Neural progenitor cell (in vitro differentiated cells): ENCODE measurements around the gene ADCY6.

Source experiments
- EZH2 ChIP-seq: fragments of 200-600 bp; sonication (generic); IDR thresholded peaks from 2 replicates; pipeline ENCODE4 v1.6.1; 2017; ENCODE audit warnings: antibody characterized with exemption, mild to moderate bottlenecking, moderate library complexity
- TF ChIP-seq, protein P1 (sequence below): fragments of 200-600 bp; sonication (generic); IDR thresholded peaks from 2 replicates; pipeline ENCODE4 v1.5.1; 2017; ENCODE audit warnings: antibody characterized with exemption, mild to moderate bottlenecking

DNA sequence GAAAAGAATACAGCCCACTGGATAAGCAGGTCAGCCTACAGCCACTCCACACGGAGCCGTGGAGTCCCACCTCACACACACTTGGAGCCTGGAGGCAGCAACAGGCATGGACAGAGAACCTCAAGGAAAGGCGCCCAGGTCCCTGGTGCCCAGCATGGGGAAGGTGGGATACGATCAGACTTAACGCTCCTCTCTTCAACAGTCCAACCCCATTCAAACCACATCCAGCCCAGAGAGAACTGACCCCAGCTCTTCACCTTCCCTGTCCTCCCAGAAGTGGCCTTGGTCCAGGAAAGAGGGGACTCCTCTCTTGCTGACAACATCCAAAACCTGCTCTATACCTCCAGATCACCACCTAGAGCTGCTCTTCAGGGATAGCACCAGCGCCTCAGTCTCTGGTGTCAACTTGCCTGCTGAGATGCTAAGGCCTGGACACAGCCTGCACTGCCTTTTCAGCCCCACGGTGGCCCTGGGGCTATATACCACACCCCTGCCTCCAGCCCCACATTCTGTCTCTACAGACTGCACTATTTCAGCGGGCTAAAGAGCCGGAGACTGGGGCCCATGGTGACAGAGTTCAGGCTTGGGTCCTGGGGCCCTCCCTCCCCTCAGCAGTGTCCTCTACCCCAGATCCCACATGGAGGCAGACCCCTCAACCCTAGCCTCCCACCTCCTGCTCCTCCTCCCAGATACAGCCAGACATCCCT is 7.0 kb downstream of the ADCY6 start:
- TF ChIP-seq, protein P1, sequence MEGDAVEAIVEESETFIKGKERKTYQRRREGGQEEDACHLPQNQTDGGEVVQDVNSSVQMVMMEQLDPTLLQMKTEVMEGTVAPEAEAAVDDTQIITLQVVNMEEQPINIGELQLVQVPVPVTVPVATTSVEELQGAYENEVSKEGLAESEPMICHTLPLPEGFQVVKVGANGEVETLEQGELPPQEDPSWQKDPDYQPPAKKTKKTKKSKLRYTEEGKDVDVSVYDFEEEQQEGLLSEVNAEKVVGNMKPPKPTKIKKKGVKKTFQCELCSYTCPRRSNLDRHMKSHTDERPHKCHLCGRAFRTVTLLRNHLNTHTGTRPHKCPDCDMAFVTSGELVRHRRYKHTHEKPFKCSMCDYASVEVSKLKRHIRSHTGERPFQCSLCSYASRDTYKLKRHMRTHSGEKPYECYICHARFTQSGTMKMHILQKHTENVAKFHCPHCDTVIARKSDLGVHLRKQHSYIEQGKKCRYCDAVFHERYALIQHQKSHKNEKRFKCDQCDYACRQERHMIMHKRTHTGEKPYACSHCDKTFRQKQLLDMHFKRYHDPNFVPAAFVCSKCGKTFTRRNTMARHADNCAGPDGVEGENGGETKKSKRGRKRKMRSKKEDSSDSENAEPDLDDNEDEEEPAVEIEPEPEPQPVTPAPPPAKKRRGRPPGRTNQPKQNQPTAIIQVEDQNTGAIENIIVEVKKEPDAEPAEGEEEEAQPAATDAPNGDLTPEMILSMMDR = no peak
- no peak for TF ChIP-seq EZH2
